Medulla oblongata (tissue), 1 donor: ENCODE measurements around the gene CCRL2.
A peak's percentile ranks its signal among the peaks of the same experiment; 100 is the strongest.
"Not testable (repeated sequence)": the region's sequence is repeated elsewhere in the genome, so short reads cannot be mapped to it uniquely, and the experiment has no call there.

Experiments
- DNase-seq: peaks from one replicate; pipeline ENCODE4 v3.0.0-alpha.2; 2015; ENCODE audit errors: extremely low spot score

CCRL2 gene

DNA sequence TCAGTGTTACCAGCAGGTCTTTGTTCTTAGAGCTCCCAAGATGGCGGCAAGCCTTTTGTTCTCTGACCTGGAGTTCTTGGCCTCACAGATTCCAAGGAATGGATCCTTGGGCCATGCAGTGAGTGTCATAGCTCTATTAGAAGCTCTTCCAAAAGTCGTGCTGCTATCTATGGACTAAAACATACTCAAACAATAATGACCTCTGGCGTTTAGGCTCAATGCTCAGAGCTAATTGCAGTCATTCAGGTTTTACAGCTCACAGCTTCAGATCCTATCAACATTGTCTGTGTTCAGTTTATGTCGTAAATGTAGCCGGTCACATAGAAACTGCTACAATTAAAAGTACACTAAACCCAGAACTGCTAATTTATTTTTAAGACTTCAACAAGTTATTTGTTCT is 22.2 kb downstream of the CCRL2 start:
- no peak for DNase-seq

DNA sequence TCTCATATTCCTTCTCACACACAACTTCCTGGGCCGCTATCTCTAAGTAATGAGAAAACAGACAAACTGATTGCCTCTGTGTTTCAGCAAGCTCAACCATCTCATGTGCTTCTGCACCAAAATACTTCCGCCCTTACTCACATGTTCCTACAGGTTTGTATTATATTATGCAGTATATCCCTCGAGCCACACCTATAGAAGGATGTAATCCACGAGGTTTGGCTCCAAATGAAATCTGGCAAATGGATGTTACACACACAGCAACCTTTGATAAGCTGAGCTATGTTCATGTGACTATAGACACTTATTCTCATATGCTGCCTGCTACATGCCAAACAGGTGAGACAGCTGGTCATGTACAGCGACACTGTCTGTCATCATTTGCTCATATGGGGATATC is 22.6 kb downstream of the CCRL2 start:
- DNase-seq: no peak

DNA sequence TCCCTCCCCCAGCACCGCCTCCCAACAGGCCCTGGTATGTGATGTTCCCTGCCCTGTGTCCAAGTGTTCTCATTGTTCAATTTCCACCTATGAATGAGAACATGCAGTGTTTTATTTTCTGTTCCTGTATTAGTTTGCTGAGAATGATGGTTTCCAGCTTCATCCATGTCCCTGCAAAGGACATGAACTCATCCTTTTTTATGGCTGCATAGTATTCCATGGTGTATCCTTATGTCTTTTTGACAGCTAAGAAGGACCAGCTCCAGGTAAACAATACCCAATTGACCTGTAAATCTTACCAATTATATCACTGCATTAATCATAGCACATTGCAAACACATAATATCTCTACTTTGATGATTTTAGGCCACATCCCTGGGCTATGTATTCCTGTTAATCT is 23.8 kb downstream of the CCRL2 start:
- DNase-seq: not testable (repeated sequence)

GRCh38 chr3:46431905-46432304 is 24.8 kb downstream of the CCRL2 start:
- not testable (repeated sequence) for DNase-seq

GRCh38 chr3:46433118-46433517 is 26.1 kb downstream of the CCRL2 start:
- not testable (repeated sequence) for DNase-seq

DNA sequence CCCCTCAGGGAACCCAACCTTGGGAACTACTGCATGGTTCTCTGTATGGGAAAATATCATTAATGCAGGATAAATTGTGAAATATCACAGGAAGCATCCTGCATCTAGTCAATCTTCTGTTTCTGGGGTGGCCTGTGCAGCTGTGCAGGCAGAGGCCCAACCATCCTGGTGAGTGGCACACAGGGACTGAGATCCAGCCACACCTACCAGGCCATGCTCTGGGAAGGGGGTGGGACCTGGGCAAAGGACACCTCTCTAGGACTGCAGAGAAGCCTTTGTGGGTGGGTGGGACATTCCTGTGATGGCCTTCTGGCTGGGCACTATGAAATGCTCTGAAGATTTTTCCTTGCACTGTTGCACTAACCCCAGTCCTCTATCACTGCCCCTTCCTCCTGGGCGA is 26.8 kb downstream of the CCRL2 start:
- DNase-seq: no peak

DNA sequence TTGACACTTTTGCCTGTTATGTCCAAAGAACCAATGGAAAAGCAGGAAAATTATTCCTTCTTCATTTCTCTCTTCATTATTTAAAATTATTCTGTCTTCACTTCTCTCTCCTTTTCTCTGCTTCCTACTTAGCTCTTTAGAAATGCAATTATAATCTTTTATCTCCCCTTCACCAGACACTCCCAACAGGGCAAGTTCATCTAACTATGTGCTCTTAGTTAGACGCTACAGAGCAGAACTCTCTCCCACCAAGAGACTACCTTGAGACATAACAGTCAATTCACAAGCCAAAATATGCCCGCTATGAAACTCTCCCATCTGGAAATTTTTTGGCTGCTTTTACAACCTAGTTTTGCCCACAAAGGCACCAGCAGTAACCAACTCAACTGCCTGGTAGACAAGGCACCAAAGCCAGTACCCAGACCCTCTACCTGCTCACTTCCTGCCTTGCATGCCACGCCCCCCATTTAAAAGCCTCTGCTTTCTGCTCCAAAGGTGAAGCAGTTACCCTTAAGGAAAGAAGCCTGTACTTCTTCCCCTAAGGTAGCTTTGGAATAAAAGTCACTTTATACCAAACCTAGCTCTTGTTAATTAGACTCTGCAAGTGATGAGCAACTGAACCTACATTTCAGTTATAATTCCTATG is 28.1 kb downstream of the CCRL2 start:
- no peak for DNase-seq

DNA sequence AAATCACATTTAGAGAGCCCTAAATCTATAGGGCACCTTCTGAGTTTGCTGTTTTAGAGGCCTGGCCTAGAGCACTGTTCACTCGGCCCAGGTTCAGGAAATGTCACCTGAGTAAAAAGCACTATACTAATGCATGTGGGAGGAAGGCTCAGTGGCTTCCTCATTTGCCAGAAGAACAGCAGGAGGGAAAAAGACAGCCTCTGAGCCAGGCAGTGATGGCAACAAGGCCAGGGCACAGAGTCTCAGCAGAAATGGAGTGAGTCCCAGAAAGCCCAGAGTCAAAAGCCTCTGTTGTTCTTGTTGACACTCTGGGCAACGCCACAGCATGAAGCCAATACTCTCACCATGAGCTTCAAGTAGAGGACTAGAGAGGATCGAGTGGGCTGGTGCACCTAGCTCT is 31.8 kb downstream of the CCRL2 start:
- peak; percentile 70 for DNase-seq

GRCh38 chr3:46440531-46441294 is 33.7 kb downstream of the CCRL2 start:
- DNase-seq: no peak

DNA sequence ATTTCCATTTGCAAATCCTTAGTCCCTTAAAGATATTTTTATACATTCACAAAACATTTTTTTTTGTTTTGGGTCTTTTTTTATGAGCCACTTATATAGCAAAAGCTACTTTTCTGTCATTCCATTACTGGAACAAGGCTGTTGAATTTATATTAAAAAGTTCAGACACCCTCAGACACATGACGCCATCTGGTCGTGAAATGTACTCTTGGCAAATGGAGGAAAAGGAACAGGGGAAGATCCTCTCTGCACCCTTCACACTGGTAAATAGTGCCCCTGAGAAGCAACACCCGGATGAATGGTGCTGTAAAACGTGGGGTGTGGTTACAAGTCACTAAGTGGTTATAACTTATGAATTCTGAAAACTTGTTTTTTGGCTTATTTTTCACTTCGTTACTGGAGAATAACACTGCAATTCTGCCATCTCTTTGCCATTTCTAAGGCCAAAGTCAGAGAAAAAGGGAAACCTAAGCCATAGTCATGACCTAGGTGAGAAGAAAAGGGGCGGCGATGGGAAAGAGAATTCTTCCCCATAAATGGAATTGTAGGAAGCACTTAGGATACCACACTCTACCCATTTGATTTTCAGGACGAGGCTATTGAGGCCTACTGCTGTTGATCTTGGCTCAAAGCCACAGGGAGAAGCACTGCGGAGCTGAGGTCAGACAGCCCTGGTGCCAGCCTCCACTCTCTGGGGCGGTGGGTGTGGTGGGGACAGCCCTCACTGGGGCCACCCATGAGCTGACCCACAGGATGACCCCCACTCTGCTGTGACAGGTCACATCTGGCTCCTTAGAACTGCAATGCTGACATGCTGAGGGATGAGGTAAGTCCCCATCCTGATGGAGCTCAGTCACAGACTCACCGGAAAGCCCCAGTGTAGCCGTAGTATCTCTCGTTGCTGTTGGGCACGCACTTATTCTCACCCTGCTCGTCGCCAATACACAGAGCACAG is 35.8 kb downstream of the CCRL2 start:
- no peak for DNase-seq

- DNase-seq: peak; percentile 50
These were observed 40.3 kb downstream of the CCRL2 start for GRCh38 chr3:46447228-46447985.

DNA sequence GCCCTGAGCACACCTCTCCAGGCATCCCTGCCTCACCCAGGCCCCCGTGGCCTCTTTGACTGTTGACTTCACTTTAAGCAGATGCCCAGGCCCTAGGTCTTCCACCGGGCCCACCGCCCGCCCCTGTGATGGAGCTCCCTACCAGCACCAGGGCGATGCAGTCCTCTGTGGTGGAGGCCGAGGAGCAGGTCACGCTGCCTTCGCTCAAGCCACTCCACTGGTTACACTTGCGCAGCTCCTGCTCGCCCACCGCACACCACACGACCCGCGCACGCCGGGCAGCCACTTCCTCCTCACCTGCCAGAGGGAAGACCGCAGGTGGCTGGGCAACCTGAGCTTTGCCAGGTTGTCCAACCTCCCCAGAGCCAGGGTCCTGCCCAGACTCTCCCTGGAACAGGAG is 41.7 kb downstream of the CCRL2 start:
- DNase-seq: no peak

GRCh38 chr3:46449755-46450552 is 42.9 kb downstream of the CCRL2 start:
- DNase-seq: no peak

DNA sequence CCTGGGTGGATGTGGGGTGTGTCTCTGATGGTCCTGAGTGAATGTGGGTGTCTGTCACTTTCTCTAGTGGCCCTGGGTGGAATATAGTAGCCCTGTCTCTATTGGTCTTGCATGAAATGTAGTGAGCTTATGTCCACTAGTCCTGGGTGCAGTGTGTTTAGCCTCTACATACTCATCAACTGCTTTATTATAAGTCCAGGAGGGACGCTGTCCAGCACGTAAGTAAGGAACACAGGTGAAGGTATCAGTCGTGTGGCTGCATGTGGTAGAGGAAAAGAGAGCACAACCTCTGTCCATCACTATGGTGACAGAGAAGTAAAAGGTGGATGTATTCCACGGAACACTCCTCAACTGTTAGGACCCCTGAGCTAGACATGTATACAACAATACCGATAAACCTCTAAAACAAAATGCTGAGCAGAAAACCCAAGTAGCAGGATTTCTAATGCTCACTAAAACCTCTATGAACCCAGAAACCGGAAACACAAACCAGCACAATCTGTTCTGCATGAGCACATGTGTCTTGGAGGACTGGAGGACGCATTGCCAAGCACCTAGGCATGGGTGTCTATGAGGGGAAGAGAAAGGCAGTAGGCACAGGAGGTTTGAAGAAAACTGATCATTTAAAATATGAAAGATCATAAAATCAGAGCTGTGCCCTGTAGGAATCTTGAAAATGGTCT is 46.6 kb downstream of the CCRL2 start:
- DNase-seq: no peak

DNA sequence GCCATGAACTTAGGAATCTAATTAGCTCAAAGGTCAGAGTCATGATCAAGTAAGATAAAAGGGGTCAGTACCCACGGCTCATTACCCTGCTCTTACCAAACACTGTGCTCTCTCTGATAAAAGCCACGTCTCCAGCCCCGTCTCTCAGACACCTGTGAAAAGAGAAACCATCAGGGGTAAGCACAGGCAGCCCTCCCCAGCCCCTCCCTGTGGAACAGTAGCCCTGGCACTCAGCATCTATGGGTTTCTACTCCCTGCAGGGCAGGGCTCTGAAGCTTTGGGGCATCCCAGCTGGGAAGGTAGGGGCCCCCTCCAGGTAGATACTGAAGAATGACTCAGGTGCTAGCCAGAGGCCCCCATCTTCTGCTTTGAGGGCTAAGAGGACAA is 47.1 kb downstream of the CCRL2 start:
- DNase-seq: no peak

GRCh38 chr3:46454606-46455005 is 47.5 kb downstream of the CCRL2 start:
- no peak for DNase-seq

DNA sequence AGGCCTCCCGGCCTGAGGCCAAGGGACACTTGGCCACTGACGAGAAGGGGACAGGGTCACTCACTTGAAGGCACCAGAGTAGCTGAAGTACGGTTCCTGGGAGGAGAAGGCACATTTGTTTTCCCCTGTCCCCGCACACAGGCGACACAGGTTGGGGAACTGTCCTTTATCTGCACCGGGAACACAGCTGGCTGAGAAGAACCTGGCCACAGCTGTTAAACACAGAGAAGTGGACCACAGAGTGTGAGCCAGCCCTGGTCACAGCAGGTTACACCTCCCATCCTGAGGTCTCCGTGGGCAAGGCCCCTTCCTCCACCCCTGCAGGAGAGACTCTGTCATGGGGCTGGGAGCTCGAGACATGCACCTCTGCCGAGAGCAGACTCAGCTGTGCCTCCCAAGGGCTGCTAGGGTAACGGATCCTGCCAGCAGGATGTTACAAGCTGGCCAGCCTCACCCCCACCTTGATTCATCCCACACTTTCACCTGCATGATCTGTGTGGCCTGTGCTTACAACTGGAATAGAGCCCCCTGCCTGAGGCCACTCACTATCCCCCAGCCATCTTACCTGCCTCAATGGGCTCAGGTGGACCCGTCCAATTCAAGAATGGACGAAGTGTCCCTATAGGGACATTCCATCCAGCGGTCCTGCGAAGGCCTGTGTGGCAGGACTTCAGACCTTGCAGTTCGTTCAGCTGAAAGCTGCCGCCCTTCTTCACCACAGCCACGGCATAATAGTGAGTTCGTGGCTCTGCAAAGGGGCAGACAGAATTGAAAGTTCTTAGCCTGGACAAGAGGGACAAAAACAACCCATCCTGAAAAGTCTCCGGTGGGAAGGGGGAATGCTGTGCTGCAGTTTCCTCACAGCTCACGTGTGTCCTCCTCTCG is 48.4 kb downstream of the CCRL2 start:
- DNase-seq: no peak

- no peak for DNase-seq
These were observed 49.1 kb downstream of the CCRL2 start for GRCh38 chr3:46456118-46456517.
